ENCODE data around the gene RAB40A.
"Not testable (repeated sequence)": the region's sequence is repeated elsewhere in the genome, so short reads cannot be mapped to it uniquely, and the experiment has no call there.

RAB40A gene

GRCh38 chrX:103523605-103524004 lies 4.3 kb upstream of the RAB40A start:
- no peak for DNase-seq (ENCODE audit: low read depth)

DNA sequence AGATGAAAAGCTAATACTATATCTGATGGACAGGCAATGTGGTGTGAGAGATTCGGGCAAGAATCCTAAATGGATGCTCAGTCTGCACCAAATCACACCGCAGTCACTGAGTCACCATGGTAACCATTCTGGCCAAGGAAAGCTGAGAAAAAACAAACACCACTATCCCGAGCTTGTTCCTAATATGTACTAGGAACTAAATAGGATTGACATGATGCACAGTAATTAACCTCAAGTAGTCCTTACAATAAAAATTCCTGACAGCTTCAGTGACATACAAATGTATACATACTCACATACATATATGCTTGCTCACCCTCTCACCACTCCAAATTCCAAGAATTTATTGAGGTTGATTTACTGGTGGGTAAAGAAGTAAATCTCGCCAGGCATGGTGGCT lies 1.1 kb upstream of the RAB40A start:
- DNase-seq (ENCODE audit: low read depth): no peak

DNA sequence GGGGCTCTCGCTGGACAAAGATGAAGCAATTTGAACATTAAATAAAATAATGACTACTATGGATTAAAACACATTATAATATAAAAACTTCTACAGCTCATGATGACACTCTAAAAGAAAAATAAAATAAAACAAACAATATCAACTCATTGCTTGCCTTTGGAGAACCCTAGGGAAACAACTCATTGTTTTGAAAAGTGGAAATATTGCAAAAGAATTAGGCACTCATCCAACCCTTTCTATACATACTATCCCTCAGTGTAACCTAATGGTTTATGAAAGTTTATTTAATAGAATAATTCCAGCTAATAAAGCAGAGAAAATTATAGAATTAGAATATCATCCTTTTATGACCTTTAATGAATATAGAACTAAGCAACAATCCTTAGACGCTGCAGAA lies 718 bp downstream of the RAB40A start:
- DNase-seq (ENCODE audit: low read depth): no peak

DNA sequence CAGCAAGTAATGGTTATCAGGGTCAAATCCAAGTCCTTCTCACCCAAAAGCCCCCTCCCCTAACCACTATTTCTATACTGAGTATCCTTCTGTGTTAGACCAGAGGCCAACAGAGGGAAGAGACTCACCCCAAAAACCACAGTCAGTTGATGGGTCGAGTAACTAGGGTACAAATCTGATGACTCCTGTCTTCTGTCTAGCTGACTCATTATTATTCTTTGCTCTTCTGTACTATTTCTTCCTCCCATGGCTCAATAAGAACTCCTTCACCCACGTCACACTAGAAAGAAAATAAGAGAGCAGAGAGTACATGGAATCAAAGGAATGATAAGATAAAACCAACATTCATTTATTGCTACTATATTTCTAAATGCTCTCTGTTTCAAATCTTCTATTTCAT lies 2.0 kb downstream of the RAB40A start:
- DNase-seq (ENCODE audit: low read depth): no peak

GRCh38 chrX:103513476-103514108 lies 5.7 kb downstream of the RAB40A start:
- no peak for DNase-seq (ENCODE audit: low read depth)

DNA sequence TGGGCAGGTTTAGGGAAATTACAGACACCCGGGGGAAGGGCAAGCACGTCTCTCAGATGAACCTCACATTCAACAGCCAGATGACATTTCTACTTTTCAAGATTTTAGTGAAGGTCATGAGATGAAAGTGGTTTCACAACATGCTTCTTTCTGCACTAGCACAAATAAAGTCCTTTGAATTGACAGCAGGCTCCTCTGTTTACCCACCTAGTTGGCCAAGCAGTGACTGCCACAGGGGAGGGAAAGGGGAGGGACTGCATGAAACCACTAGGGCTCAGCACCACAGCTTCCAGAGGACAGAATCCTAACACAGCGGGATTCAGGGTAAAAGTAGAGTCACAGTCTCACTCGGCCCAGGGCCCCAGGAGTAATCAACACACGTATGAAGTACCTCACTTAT lies 6.2 kb downstream of the RAB40A start:
- DNase-seq (ENCODE audit: low read depth): no peak

- no peak for DNase-seq (ENCODE audit: low read depth)
Measured at GRCh38 chrX:103510031-103510430, 9.3 kb downstream of the RAB40A start.

DNA sequence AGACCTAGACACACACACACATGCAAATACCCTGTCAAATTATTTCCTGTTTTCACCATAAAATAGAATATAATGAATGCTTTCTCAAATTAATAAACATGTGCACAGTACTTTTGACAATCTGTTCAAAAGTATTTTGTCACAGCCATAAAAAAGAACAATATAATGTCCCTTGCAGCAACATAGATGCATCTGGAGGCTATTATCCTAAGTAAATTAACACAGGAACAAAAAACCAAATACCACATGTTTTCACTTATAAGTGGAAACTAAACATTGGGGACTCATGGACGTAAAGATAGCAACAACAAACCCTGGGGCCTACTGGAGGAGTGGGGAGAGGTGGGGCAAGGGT lies 15.5 kb downstream of the RAB40A start:
- DNase-seq (ENCODE audit: low read depth): no peak

- DNase-seq (ENCODE audit: low read depth): no peak
Measured at GRCh38 chrX:103503163-103503852, 16.0 kb downstream of the RAB40A start.

GRCh38 chrX:103498786-103499185 lies 20.5 kb downstream of the RAB40A start:
- no peak for DNase-seq (ENCODE audit: low read depth)

DNA sequence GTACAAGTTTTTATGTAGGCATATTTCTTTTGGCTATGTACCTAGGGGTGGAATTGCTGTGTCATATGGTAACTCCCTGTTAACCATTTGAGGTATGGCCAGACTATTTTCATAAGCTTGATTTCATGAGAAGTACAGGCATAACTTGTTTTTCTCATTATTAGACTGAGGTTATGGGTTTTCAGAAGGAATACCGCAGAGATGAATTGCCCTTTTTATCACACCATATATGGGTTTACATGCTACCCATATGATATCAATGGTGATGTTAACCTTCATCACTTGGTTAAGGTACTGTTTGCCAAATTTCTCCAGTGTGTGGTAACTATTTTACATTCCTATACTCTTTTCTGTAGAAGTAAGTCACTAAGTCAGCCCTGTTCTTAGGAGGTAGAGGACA lies 23.5 kb downstream of the RAB40A start:
- no peak for DNase-seq (ENCODE audit: low read depth)

- not testable (repeated sequence) for DNase-seq (ENCODE audit: low read depth)
Measured at GRCh38 chrX:103493578-103493977, 25.7 kb downstream of the RAB40A start.

GRCh38 chrX:103489733-103490132 lies 29.6 kb downstream of the RAB40A start:
- DNase-seq (ENCODE audit: low read depth): peak; percentile 6

GRCh38 chrX:103488794-103489193 lies 30.5 kb downstream of the RAB40A start:
- no peak for DNase-seq (ENCODE audit: low read depth)

- DNase-seq (ENCODE audit: low read depth): no peak
Measured at GRCh38 chrX:103488332-103488731, 31.0 kb downstream of the RAB40A start.

DNA sequence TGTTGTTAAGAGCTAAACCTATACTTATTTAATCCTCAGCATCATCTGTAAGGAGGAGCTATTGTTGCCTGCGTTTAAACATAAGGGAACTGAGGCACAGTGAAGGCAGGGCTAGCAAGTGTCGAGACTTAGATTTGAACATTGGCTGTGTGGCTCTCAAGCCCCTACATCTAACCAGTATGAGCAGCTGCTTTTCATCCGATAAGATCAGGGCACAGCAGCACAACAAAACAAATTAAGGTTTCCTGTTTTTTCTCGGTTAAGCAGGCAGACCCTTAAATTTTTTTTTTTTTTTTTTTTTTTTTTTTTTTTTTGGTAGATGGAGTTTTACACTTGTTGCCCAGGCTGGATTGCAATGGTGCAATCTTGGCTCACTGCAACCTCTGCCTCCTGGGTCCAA lies 35.6 kb downstream of the RAB40A start:
- no peak for DNase-seq (ENCODE audit: low read depth)

DNA sequence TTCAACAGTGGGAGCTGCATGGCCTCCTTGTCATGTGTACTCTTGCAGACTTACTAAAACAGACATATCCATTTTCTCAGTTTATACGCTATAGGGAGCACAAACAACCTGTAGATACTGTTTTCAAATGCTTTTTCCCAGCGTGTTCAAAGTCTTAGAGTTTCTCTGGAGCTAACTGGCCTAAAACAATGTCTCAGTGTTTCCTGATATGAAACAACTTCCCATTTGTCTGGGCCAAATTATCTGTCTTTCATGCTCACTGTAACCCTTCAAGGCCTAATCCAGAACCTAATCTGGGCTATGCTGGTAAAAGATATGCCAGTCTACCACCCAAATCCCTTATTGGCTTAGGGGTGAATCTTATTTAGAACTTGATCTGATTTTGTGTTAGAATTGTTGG lies 38.8 kb downstream of the RAB40A start:
- no peak for DNase-seq (ENCODE audit: low read depth)

- no peak for DNase-seq (ENCODE audit: low read depth)
Measured at GRCh38 chrX:103477496-103477895, 41.8 kb downstream of the RAB40A start.

DNA sequence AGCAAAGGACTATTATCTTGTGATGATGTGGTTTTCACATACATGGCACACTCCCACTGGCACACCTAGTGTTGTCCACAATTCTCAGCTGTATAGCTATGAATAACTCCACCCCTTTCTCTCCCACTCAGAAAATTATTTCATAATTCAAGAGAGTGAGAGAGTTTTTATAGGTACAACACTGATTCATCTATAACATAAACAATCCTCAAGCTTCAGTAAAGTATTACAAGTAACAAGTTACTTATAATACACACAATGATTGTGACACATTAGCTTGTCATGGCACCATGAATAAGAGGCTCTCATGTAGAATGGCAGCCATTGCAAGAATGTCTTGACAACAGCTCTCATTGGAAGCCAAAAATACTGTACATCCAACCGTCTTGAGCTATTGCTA lies 43.9 kb downstream of the RAB40A start:
- DNase-seq (ENCODE audit: low read depth): no peak

DNA sequence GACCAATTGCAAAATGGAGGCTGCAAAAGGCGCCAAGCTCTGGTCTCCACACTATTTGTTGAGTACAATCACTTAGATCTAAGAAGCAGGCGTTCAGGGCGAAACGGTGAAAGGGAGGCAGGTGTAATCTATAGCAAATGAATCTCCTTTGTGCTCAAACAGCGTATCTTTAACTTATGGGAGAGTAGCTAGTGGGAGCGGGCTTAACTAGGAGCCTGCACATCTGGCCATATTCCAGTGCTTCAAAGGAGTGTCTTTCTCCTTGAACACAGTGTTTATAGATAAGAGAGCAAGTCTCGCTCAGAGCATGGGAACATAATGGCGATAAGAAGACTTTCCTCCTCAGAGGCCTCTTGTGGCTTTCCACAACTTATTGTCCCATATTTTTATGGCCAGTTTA lies 49.3 kb downstream of the RAB40A start:
- not testable (repeated sequence) for DNase-seq (ENCODE audit: low read depth)

DNA sequence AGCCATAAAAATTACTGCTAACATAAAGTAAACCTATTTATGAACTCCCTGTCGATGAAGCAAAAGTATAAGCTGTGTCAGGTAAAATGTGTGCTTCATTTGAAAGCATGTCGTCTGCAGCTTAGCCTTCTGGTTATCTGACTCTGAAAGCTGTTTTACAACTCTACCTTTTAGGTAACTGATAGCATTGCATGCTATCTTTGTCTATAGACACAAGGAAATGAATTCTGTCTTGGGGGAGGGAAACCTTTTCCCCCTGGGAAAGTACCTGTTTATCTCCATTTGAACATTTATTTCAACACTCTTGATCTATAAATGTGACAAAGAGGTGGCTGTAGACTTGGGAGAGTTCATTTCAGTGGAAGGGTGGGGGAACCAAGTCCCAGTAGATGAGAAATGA lies 51.4 kb downstream of the RAB40A start:
- no peak for DNase-seq (ENCODE audit: low read depth)

DNA sequence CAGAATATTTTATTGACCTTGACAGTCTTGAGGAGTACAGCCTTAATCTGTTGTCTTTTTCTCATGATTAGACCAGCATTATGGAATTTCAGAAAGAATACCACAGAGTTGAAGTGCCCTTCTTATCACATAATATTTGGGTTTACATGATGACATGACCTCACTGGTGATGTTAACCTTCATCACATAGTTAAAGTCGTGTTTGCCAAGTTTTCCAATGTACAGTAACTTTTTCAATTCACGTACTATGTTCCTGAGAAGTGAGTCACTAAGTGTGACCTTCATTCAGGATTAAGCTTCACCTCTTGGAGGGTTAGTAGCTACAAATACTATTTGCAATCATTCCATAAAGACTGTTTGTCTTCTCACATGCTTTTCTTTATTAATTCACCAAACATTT lies 52.1 kb downstream of the RAB40A start:
- no peak for DNase-seq (ENCODE audit: low read depth)

DNA sequence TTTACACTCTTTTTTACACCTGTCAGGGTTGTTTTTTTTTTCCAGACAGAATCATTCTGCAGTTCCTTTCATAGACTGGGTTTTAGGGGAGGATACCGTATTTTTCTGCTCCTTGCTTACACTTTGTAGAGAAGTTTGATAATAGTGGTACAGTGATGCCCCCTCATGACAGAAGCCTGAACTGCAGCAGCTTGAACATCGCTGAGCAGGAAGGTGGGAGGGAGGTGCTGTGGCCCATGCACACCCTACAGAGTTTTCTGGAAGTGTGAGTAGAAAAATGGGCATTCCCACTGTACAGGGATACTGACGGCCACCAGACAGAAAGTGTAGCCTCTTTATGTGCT lies 54.5 kb downstream of the RAB40A start:
- peak; percentile 35 for DNase-seq (ENCODE audit: low read depth)

DNA sequence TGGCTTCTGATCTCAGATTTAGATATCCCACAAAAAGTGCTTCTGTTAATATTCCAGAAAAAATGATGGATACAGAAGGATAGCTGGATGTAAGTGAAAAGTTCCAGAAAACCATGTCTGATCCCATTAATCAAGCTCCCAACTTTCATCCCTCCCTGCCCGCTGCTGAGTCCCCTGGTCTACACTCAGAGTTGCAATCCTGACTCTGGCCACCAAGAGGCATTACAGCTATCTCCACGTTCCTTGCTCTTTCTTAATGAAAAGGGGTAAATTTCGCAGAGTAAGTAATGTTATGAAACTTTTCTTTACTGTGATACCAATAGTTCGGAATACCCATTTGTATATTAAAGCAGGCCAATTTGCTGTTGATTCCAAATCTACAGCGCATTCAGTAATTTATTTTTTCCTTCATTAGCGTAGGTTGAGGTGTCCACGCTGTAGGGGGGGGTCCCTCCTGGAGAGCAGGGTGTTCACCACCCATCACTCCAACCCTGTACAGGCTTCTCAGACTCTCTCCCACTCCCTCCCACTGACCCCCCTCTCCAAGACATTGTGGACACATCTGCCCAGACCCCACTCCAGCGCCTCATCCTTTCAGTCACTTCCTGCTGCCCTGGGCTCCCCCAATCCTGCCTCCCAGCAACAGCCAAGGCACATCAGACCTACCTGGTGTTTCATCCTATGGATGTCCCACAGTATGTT lies 55.1 kb downstream of the RAB40A start:
- no peak for DNase-seq (ENCODE audit: low read depth)
